SU-DHL-6 (cell line): ENCODE results near the gene ATF6.

Experiments
- H2AFZ ChIP-seq: fragments of 200-600 bp; sonication (generic); 2 replicates; pipeline ENCODE4 v1.6.1; 2014; ENCODE audit warnings: low read depth, mild to moderate bottlenecking, moderate library complexity, mixed read lengths, antibody characterized with exemption, low read length; ENCODE audit not compliant: severe bottlenecking
- H3F3A ChIP-seq: fragments of 200-600 bp; shearing (Covaris generic); 2 replicates; pipeline ENCODE4 v1.6.0; 2016; ENCODE audit warnings: antibody characterized with exemption, mild to moderate bottlenecking; ENCODE audit not compliant: insufficient read depth
- H3K27ac ChIP-seq: fragments of 200-600 bp; sonication (generic); 2 replicates; pipeline ENCODE4 v1.5.1; 2016; ENCODE audit warnings: low read depth, mild to moderate bottlenecking, low read length, moderate library complexity, mixed read lengths
- H3K27me3 ChIP-seq: fragments of 200-600 bp; sonication (generic), shearing (Covaris generic); 2 replicates; pipeline ENCODE4 v1.6.0; 2014; ENCODE audit warnings: mild to moderate bottlenecking, low read length
- H3K36me3 ChIP-seq: fragments of 200-600 bp; sonication (generic); 2 replicates; pipeline ENCODE4 v1.6.1; 2014; ENCODE audit warnings: mild to moderate bottlenecking, low read length, mixed read lengths
- H3K4me2 ChIP-seq: fragments of 300-600, 200-600 bp; shearing (Covaris generic), sonication (generic); 2 replicates; pipeline ENCODE4 v1.6.0; 2014; ENCODE audit warnings: low read length, low read depth, mild to moderate bottlenecking; ENCODE audit not compliant: poor library complexity, severe bottlenecking
- H3K4me3 ChIP-seq: fragments of 200-600 bp; sonication (generic); 2 replicates; pipeline ENCODE4 v1.5.1; 2014; ENCODE audit warnings: antibody characterized with exemption, low read length, mild to moderate bottlenecking, mixed read lengths; ENCODE audit not compliant: insufficient read depth, poor library complexity, severe bottlenecking
- H3K79me2 ChIP-seq: fragments of 200-600 bp; sonication (generic); 2 replicates; pipeline ENCODE4 v1.6.1; 2014; ENCODE audit warnings: mild to moderate bottlenecking, low read length, moderate library complexity; ENCODE audit not compliant: insufficient read depth
- H3K9ac ChIP-seq: fragments of 200-600 bp; sonication (generic); 2 replicates; pipeline ENCODE4 v1.7.0; 2014; ENCODE audit warnings: mild to moderate bottlenecking, low read length
- H3K9me2 ChIP-seq: fragments of 200-600 bp; sonication (generic); replicated peaks from 2 replicates; pipeline ENCODE4 v1.6.1; 2014; ENCODE audit warnings: low read length; ENCODE audit not compliant: insufficient read depth
- H3K9me3 ChIP-seq: fragments of 200-600 bp; sonication (generic); 2 replicates; pipeline ENCODE4 v1.6.1; 2014; ENCODE audit warnings: low read length, mixed read lengths; ENCODE audit not compliant: insufficient read depth
- H4K20me1 ChIP-seq: fragments of 200-600 bp; sonication (generic); 2 replicates; pipeline ENCODE4 v1.6.1; 2014; ENCODE audit warnings: low read depth, mild to moderate bottlenecking, antibody characterized with exemption, low read length, moderate library complexity, mixed read lengths
- EZH2phosphoT487 ChIP-seq: fragments of 200-600 bp; sonication (generic), shearing (Covaris generic); conservative IDR thresholded peaks from 2 replicates; pipeline ENCODE4 v1.6.1; 2018; ENCODE audit warnings: mild to moderate bottlenecking, antibody characterized with exemption, low read length, moderate library complexity, mixed read lengths
- TF ChIP-seq, protein P1 (sequence below): fragments of 200-600 bp; sonication (generic); IDR thresholded peaks from one replicate; pipeline ENCODE4 v1.5.1; 2017; ENCODE audit warnings: antibody characterized with exemption, mild to moderate bottlenecking, low read length, moderate library complexity; ENCODE audit not compliant: insufficient read depth, poor library complexity, severe bottlenecking

ATF6 gene

DNA sequence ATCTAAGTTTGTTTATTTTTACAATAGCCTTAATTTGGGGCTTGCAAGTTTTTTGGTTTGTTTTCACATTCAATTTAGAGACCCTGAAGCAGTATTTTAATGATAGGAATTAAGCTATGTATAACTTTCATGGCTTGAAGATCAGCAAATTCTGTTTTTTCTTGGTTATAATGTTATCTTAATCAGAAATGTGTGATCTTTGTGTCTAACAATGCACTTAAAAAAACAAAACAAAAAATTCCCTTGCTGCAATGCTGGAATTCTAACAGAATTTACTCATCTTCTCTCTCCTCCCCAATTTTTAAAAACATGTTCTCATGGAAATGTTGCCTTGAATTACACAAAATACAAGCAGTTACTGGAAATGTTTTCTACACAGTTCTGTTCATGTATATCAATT lies 144.5 kb downstream of the ATF6 start:
- H3K27ac ChIP-seq, result no peak overlapping the region
- H3K9me3 ChIP-seq, result no peaks in the 10 kb centered on the region
- H3K4me3 ChIP-seq, result no peak overlapping the region
- H3K36me3 ChIP-seq, result peaks cover 13% of the 10 kb centered on the region
- no peak overlapping the region for H3K4me2 ChIP-seq
- H3K27me3 ChIP-seq, result no peaks in the 10 kb centered on the region
- no peak overlapping the region for H2AFZ ChIP-seq
- no peaks in the 10 kb centered on the region for H3K79me2 ChIP-seq
- TF ChIP-seq EZH2phosphoT487, result no peak
- TF ChIP-seq, protein P1, sequence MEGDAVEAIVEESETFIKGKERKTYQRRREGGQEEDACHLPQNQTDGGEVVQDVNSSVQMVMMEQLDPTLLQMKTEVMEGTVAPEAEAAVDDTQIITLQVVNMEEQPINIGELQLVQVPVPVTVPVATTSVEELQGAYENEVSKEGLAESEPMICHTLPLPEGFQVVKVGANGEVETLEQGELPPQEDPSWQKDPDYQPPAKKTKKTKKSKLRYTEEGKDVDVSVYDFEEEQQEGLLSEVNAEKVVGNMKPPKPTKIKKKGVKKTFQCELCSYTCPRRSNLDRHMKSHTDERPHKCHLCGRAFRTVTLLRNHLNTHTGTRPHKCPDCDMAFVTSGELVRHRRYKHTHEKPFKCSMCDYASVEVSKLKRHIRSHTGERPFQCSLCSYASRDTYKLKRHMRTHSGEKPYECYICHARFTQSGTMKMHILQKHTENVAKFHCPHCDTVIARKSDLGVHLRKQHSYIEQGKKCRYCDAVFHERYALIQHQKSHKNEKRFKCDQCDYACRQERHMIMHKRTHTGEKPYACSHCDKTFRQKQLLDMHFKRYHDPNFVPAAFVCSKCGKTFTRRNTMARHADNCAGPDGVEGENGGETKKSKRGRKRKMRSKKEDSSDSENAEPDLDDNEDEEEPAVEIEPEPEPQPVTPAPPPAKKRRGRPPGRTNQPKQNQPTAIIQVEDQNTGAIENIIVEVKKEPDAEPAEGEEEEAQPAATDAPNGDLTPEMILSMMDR, result no peak
- H3K9me2 ChIP-seq, result no peaks in the 10 kb centered on the region
- no peaks in the 10 kb centered on the region; the same call in 1 of the 2 replicates for H3F3A ChIP-seq
- no peak overlapping the region for H3K9ac ChIP-seq
- no peaks in the 10 kb centered on the region for H4K20me1 ChIP-seq

DNA sequence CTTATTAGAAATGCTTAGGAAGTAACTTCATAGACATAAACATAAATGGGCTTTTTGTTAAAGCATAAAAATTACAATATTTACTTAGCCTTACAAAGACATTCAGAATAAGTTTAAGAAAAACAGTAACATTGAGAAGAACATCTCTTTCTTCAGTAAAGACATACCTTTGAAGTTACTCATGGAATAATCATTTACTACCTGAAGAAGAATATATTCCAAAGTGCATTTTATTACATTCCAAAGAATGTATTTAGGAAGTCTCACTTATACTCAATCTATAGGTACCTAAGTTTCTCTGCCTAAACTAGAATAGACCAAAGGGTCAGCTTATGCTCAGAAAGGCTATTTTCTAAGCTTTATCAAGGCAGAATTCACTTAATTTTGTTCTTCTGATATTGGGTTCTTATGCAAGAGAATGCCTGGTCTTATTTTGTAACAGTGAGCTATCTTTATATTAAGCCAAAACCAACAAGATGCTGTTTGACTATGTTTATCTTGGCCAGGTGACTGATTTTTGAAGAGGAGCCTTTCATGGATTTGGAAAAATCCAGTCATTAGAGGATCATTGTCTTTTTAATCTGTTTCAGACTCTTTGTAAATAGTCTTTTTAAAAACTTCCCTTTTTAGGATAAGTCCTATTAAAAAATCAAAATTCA lies 147.5 kb downstream of the ATF6 start:
- Histone ChIP-seq H3F3A (no peaks in the 10 kb centered on the region; the same call in 1 of the 2 replicates), H3K27ac (no peak overlapping the region), H3K4me3 (no peak overlapping the region), H3K9me3 (no peaks in the 10 kb centered on the region), H3K79me2 (no peaks in the 10 kb centered on the region), H2AFZ (no peak overlapping the region), H3K4me2 (no peak overlapping the region), H4K20me1 (no peaks in the 10 kb centered on the region), H3K27me3 (no peaks in the 10 kb centered on the region), H3K9ac (no peak overlapping the region), H3K36me3 (peaks cover 13% of the 10 kb centered on the region), H3K9me2 (no peaks in the 10 kb centered on the region)
- TF ChIP-seq, protein P1, result no peak
- no peak for TF ChIP-seq EZH2phosphoT487

DNA sequence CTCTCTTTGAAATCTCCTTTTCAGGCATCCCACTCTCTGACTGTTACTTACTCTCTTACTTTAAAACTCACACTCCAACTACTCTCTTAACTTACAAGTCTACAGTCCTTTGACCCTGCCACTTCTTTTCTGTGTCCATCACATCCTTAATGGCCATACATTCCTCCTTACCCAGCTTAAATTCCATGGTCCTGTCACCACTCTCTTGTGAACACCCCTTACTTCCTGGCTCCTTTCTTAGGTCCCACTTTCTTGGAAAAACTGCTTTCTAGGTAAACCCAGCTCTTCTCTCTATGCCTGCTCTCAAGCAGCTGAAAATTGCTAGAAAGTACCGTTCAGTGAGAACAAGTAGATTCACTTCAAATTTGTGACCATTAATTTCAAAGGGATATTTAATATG lies 148.5 kb downstream of the ATF6 start:
- no peaks in the 10 kb centered on the region for H3K27me3 ChIP-seq
- no peaks in the 10 kb centered on the region for H4K20me1 ChIP-seq
- H3F3A ChIP-seq, result no peaks in the 10 kb centered on the region; the same call in 1 of the 2 replicates
- no peak overlapping the region for H3K4me3 ChIP-seq
- H3K9ac ChIP-seq, result no peak overlapping the region
- no peak overlapping the region for H3K4me2 ChIP-seq
- no peaks in the 10 kb centered on the region for H3K9me3 ChIP-seq
- H2AFZ ChIP-seq, result no peak overlapping the region
- no peak overlapping the region for H3K27ac ChIP-seq
- peaks cover 13% of the 10 kb centered on the region for H3K36me3 ChIP-seq
- TF ChIP-seq, protein P1, result no peak
- no peak for TF ChIP-seq EZH2phosphoT487
- no peaks in the 10 kb centered on the region for H3K9me2 ChIP-seq
- no peaks in the 10 kb centered on the region for H3K79me2 ChIP-seq
